ENCODE data around the gene UTS2B.
A peak's percentile ranks its signal among the peaks of the same experiment; 100 is the strongest.

Gene UTS2B

GRCh38 chr3:191356631-191357439 is 26.5 kb upstream of the UTS2B start (continued):
- TF ChIP-seq ZNF529 (tag by site-specific recombination; IDR thresholded peaks at IDR 0.05; ENCODE audit: insufficient replicate concordance) (no peak), PBX3 (CRISPR knock-in tag; IDR thresholded peaks at IDR 0.05) (no peak), FEZF1 (tag by site-specific recombination; IDR thresholded peaks at IDR 0.05) (0 out of 2 replicates have a peak, but pooled peaks have one; percentile 7)

GRCh38 chr3:191355406-191355805 is 25.1 kb upstream of the UTS2B start:
- no peak for TF ChIP-seq TRIM28 (IDR thresholded peaks at IDR 0.05; ENCODE audit: borderline replicate concordance, low read length)
- no peak for TF ChIP-seq IKZF3 (tag by site-specific recombination; IDR thresholded peaks at IDR 0.05)
- TF ChIP-seq ZNF366 (tag by site-specific recombination; conservative IDR thresholded peaks at IDR 0.05) = no peak
- Histone ChIP-seq H3K9me3 (ENCODE audit: control insufficient read depth, insufficient read depth, low read depth, low read length) (no peaks in the 10 kb centered on the region), H3K27ac (ENCODE audit: extremely low read depth, low read depth, low read length) (no peak overlapping the region), H3K36me3 (ENCODE audit: control insufficient read depth in 2 of 2, insufficient read depth in 1 of 2, low read length in 2 of 2) (peaks cover 0 to 7% of the 10 kb centered on the region in 2 experiments; a peak in 2 of 3 replicates), H3K4me1 (ENCODE audit: control insufficient read depth, insufficient read depth, low read length) (peaks cover 28% of the 10 kb centered on the region), H3K4me3 (ENCODE audit: low read depth, low read length) (no peak overlapping the region)
- CTCF ChIA-PET = interaction anchor here (1.7 kb wide), 1 partner anchor 110 kb away, joined by 4 read pairs; no protein-coding TSS in a partner anchor
- POLR2A ChIA-PET = interaction anchor here (0.7 kb wide), 1 partner anchor 25 kb away, joined by 3 read pairs; the partner anchor contains the start of gene UTS2B

GRCh38 chr3:191353022-191353777 is 22.9 kb upstream of the UTS2B start:
- TF ChIP-seq ZNF302 (tag by site-specific recombination; IDR thresholded peaks at IDR 0.05; ENCODE audit: low read depth) (no peak), ZBTB48 (tag by site-specific recombination; IDR thresholded peaks at IDR 0.05) (peak; percentile 69; the same call in 1 of the 2 replicates), PRDM1 (tag by site-specific recombination; IDR thresholded peaks at IDR 0.05) (peak; percentile 67; the same call in 1 of the 2 replicates), ZNF600 (tag by site-specific recombination; IDR thresholded peaks at IDR 0.05) (peak; percentile 31; the same call in 1 of the 2 replicates), WT1 (tag by site-specific recombination; IDR thresholded peaks at IDR 0.05) (no peak), ZNF132 (tag by site-specific recombination; IDR thresholded peaks at IDR 0.05; ENCODE audit: borderline replicate concordance) (no peak)
- TF ChIP-seq, protein P1, sequence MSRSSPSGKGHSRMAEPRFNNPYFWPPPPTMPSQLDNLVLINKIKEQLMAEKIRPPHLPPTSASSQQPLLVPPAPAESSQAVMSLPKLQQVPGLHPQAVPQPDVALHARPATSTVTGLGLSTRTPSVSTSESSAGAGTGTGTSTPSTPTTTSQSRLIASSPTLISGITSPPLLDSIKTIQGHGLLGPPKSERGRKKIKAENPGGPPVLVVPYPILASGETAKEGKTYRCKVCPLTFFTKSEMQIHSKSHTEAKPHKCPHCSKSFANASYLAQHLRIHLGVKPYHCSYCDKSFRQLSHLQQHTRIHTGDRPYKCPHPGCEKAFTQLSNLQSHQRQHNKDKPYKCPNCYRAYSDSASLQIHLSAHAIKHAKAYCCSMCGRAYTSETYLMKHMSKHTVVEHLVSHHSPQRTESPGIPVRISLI (tag by site-specific recombination; IDR thresholded peaks at IDR 0.05) = no peak
- TF ChIP-seq, protein P2, sequence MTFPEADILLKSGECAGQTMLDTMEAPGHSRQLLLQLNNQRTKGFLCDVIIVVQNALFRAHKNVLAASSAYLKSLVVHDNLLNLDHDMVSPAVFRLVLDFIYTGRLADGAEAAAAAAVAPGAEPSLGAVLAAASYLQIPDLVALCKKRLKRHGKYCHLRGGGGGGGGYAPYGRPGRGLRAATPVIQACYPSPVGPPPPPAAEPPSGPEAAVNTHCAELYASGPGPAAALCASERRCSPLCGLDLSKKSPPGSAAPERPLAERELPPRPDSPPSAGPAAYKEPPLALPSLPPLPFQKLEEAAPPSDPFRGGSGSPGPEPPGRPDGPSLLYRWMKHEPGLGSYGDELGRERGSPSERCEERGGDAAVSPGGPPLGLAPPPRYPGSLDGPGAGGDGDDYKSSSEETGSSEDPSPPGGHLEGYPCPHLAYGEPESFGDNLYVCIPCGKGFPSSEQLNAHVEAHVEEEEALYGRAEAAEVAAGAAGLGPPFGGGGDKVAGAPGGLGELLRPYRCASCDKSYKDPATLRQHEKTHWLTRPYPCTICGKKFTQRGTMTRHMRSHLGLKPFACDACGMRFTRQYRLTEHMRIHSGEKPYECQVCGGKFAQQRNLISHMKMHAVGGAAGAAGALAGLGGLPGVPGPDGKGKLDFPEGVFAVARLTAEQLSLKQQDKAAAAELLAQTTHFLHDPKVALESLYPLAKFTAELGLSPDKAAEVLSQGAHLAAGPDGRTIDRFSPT (tag by site-specific recombination; IDR thresholded peaks at IDR 0.05) = no peak
- CTCF ChIA-PET = no interaction called here

More at GRCh38 chr3:191353022-191353777, 22.9 kb upstream of the UTS2B start:
- H3K36me3 ChIP-seq (ENCODE audit: control insufficient read depth in 2 of 2, insufficient read depth in 1 of 2, low read length in 2 of 2) = peaks cover 0 to 7% of the 10 kb centered on the region in 2 experiments; a peak in 1 of 3 replicates
- no peaks in the 10 kb centered on the region for H3K9me3 ChIP-seq (ENCODE audit: control insufficient read depth, insufficient read depth, low read depth, low read length)
- no peak overlapping the region for H3K4me3 ChIP-seq (ENCODE audit: low read depth, low read length)
- H3K27ac ChIP-seq (ENCODE audit: extremely low read depth, low read depth, low read length) = no peak overlapping the region
- POLR2A ChIA-PET = no interaction called here
- H3K4me1 ChIP-seq (ENCODE audit: control insufficient read depth, insufficient read depth, low read length) = peaks cover 24% of the 10 kb centered on the region

Measured in HEK293 (cell line).